HG03103 (cell line): ENCODE measurements around the gene NABP1.

Source experiments
- ATAC-seq: cut with Tn5 transposase; IDR thresholded peaks from one replicate; pipeline ENCODE4 v1.9.1; 2021; ENCODE audit warnings: low read depth; ENCODE audit not compliant: unreplicated experiment

NABP1 gene

DNA sequence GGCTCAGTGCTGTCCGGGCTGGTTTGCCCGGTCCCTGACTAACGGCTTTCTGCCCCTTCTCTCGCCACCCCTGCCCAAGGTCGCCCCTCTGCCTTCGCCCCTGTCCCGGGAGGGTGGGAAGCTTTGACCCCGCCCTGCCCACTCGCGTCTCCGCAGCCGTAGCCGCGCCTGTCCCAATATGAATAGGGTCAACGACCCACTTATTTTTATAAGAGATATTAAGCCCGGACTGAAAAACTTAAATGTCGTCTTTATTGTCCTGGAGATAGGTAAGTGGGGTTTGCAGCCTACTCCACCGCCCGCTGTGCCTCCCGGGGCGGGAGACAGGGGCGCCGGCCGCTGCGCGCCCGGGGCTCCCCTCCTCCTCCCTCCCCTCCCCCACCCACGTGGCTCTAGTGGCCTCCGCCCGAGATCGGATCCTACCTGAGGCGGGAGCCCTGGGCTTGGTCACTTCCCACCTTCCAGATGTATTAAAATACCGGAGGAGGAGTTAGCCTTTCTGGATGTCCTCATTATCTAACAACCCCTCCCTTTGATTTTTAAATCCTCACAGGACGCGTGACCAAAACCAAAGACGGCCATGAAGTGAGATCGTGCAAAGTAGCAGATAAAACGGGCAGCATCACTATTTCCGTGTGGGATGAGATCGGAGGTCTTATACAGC lies 633 bp downstream of the NABP1 start:
- ATAC-seq: peak; percentile 5

DNA sequence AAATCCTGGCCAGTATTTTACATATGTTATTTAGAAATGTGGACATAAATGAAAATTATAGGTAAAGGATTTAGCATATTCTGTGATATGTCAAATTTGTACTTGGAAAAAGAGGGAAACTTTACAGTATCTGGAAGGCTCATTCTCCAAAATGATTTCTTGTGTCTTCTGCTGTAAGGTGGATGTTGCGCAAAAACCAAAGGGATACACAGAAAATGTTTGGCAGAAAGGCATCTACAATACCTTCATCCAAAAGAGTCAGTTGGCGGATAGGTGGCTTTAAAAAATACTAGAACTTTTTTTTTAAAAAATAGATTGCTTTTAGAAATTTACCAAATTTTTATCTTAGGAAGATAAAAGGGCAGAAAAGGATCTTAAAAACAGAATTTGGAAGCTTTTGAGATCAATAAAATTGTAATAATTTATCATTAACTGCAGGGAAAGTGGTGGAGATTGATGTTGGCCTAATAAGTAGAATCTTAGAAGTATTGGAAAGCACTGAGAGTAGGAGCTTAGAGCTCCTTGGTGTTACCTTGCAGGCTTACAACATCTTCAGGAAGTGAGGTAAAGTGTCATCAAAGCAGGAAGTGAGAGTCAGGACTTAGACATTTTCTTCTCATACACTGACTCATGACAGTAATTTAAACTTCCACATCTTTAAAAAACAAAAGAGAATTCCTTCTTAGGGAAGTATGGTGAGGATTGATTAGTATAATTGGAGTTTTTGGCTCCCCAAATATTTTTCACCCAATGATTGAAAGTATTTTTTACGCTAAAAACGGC lies 2.1 kb downstream of the NABP1 start:
- peak; percentile 27 for ATAC-seq

DNA sequence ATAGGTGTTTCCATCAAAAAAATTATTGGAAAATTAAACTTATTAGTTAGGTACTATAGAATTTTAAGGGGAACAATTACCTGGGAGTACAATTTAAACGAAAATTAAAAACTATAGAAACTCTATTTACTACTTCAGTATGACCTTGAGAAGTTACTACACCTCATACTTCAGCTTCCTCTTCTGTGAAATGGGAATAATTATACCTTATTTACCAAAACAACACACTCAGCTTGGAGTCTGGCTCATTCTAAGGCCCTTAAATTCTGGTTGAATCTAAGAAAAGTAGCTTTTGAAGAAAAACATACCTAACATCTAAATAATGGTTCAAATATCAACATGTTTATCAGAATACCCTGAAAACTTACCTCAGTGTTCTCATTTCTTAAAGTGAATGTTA lies 2.7 kb downstream of the NABP1 start:
- no peak for ATAC-seq

DNA sequence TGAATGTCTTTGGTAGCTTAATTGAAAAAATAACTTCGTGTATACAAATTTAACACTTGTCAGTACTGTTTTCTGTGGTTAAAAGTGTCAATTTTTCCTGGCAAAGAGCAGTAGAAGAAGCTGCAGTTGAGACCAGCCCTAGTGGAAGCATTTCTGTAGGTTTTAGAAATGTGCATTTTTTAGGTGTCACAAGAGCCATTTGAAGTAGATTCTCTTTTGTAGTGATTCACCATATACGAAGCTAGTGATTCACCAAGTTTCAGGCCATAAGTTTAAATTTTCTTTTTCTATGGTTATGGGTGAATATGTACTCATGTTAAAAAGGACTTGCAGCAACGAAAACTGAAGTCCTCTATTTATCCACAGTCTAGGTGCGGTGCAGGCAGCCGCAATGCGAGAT lies 4.2 kb downstream of the NABP1 start:
- ATAC-seq: no peak

DNA sequence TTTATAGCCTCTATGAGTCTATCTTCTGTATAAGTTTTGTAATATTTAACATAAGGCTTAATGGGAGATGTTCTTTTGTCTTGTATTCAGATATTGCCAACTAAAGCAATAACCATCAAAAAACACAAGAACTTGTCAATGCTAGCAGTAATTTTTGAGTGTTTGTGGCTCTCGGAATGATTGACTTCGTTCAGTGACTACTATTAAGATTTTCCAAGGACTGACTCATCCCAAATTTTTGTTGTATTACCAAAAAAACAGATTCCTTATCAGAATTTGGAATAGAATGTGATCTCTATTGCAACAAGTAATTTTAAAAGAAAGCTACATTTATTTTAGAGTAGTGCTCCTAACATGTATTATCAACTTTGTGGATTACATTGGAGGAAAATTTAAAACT lies 8.1 kb downstream of the NABP1 start:
- no peak for ATAC-seq

- no peak for ATAC-seq
Measured at GRCh38 chr2:191686729-191687128, 8.8 kb downstream of the NABP1 start.

DNA sequence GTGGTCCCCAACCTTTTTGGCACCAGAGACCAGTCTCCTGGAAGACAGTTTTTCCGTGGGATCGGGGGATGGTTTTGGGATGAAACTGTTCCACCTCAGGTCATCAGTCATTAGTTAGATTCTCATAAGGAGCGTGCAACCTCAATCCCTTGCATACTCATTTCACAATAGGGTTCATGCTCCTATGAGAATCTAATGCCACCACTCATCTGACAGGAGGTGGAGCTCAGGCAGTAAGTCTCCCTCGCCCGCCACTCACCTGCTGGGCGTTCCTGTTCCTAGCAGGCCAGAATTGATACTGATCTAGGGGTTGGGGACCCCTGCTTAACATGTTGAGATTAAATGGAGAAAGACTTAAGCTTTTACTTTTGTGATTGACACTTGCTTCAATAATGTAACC lies 9.9 kb downstream of the NABP1 start:
- no peak for ATAC-seq

GRCh38 chr2:191688934-191689695 lies 11.2 kb downstream of the NABP1 start:
- no peak for ATAC-seq

DNA sequence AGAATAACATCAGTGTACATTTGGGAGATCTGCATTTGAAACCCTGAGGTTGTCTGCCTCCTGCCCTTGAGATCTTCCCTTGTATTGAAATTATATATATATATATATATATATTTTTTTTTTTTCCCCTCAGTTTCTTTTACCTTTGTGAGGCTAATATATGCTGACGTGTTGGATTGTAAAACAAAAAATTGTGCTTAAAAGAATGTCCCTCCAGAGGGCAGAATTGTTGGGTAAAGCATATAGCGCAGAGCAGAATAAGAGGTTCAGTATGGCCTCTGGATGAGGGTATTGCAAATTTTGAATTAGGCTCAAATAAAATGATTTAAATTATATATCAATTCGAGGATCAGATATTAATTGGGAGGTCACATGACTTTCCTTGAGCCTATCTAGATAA lies 12.4 kb downstream of the NABP1 start:
- no peak for ATAC-seq

DNA sequence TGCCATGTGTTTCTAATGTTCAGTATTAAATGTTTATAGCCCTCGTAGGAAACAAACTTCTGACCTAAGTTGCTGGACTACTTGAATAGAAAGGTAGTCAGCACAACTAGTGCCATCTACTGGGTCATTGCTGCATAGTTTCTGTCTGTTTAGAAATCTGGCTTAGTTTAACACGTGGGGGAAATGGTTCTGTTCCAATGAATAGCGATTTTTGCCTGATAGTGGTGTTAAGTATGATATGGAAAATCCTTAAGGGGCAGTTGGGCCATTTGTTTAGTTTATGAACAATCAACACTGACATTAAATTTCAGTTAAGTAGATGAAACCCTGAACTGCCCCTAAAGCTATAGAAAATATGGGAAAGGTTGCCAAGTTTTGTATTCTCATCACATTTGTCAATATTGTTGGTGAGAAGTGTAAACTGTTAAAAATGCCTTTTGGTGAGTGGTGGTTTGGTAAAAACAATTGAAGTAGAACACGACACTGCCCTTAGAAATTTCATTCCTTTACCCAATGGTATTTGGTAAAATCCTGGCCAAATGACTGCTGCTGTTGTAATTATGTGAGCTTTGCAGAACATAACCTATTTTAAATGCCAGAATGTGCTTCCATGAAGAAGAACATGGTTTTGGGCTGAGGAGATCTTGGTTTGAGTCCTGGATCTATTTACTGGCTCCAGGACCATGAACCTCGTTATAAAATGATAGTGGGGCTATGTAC lies 13.2 kb downstream of the NABP1 start:
- ATAC-seq: peak; percentile 57

- ATAC-seq: no peak
Measured at GRCh38 chr2:191691898-191692297, 14.0 kb downstream of the NABP1 start.

- no peak for ATAC-seq
Measured at GRCh38 chr2:191692502-191693115, 14.7 kb downstream of the NABP1 start.

DNA sequence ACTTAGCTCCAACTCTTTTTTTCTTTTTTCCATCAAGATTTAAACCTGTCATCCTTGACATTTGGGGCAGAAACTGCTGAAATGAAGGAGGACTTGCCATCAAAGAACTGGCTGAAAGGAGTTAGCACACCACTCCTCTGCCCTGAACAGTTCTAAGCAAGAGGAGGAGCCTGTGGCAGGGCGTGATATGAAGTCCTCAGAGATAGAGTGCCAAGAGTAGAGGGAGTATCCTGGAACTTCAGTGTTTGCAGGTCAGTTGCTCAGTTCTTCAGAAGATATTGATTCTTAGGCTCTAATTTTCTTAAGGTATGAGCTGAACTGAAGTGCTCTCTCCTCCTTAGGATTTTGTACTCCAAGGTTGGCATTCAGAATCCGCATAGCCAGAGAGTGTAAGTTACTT lies 15.2 kb downstream of the NABP1 start:
- ATAC-seq: no peak

DNA sequence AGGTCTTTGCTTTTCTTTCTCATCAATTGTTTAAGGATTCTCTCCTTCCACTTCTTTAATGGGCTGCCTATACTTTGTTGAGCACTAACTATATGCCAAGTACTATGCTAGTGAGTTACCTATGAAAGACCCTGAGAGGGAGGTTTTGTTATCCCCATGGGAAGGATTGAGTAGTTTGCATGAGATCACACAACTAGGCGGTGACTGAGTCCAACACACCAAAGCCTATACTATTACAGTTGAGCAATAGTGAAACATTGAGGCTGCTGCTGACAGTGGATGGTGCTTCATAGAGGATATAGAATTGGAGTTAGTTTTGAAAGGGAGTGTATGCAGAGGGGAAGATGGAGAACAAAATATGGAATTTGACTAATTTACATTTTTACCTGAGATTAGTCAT lies 15.8 kb downstream of the NABP1 start:
- ATAC-seq: no peak

GRCh38 chr2:191696001-191696400 lies 18.1 kb downstream of the NABP1 start:
- no peak for ATAC-seq

DNA sequence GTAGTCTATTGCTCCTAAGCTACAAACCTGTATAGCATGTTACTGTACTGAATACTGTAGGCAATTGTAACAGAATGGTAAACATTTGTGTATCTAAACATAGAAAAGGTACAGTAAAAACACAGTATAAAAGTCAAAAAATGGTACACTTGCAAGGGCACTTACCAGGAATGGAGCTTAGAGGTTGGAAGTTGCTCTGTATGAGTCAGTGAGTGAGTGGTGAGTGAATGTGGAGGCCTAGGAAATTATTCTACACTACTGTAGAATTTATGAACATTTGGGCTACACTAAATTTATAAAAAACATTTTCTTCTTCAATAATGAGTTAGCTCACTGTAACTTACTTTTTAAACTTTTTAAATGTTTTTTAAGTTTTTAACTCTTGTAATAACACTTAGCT lies 19.0 kb downstream of the NABP1 start:
- ATAC-seq: no peak

DNA sequence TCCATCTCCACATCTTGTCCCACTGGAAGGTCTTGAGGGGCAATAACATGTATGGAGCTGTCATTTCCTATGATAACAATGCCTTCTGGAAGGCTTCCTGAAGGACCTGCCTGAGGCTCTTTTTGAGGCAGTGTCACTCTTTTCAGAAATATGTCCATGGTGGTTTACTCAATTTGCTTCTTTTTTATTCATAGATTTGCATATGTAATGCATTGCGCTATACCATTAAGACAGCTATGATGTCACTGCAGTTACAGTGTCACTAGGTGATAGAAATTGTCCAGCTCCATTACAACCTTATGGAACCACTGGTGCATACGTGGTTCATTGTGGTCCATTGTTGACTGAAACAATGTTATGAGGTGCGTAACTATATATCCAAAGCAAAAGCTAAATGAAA lies 19.9 kb downstream of the NABP1 start:
- ATAC-seq: no peak

GRCh38 chr2:191699341-191699945 lies 21.5 kb downstream of the NABP1 start:
- ATAC-seq: no peak

- no peak for ATAC-seq
Measured at GRCh38 chr2:191701029-191701428, 23.1 kb downstream of the NABP1 start.

GRCh38 chr2:191701696-191702095 lies 23.8 kb downstream of the NABP1 start:
- ATAC-seq: no peak
